K562 (cell line): Measurements from ENCODE around the gene DENND1A. TPM values are rescaled to one million over a fixed set of nuclear protein-coding genes. Genes with fewer than 3 reads are reported as not detected.
A peak's percentile ranks its signal among the peaks of the same experiment; 100 is the strongest.

Experiments used
- ATAC-seq: fragments of 200-7000 bp; cut with Tn5 transposase; 3 replicates; pipeline ENCODE4 v1.9.1; 2020; ENCODE audit warnings: moderate library complexity
- BruUV-seq: library from RNA; stranded (reverse); fragments of 400-500 nt; replicated peaks from 2 replicates; lab custom pipeline; 2021; lab: Mats Ljungman, UMichigan
- CTCF ChIA-PET: fragments of 300-600 bp; formaldehyde crosslinking; extraction: SDS; loops from one replicate; lab custom pipeline; 2021; ENCODE audit warnings: low intra/inter-chr PET ratio; lab: Yijun Ruan, JAX
- POLR2A ChIA-PET: fragments of 300-600, 350-650 bp; sonication (Branson Sonifier 250); formaldehyde crosslinking; extraction: SDS; loops from one replicate; lab custom pipeline; 2021; ENCODE audit warnings: antibody characterized with exemption, inconsistent platforms; lab: Yijun Ruan, JAX
- DNase-seq, 4 experiments: peaks; one replicate each; pipeline versions ENCODE4 v3.0.0 to v3.0.0-alpha.2; 2011 to 2018; ENCODE audit warnings: low spot score in 3 of 4, mixed read lengths in 3 of 4; ENCODE audit errors: extremely low read depth in 1 of 4
- FAIRE-seq: peaks from 2 replicates; lab custom pipeline; 2011; peaks lifted over from hg19 to GRCh38; lab: Jason Lieb, UNC
- H2AFZ ChIP-seq: 2 replicates; pipeline ENCODE4 v1.6.0; 2011; ENCODE audit warnings: low read depth, low read length, control low read depth, inconsistent platforms
- H3K27ac ChIP-seq: fragments of 200-600 bp; 3 replicates; pipeline ENCODE4 v1.8.0; 2011; ENCODE audit warnings: low read depth, mild to moderate bottlenecking, control low read depth, inconsistent platforms, low read length, moderate library complexity, mixed read lengths; ENCODE audit errors: extremely low read depth
- H3K27me3 ChIP-seq, 2 experiments: fragments of 300-600 bp in 1 of 2; 2 replicates in 1 of 2; 3 replicates in 1 of 2; pipeline versions ENCODE4 v1.6.0 to v1.8.0; 2011; ENCODE audit warnings: inconsistent platforms in 2 of 2, low read length in 2 of 2, mild to moderate bottlenecking in 1 of 2, mixed read lengths in 1 of 2, moderate library complexity in 1 of 2; ENCODE audit not compliant: control insufficient read depth in 2 of 2, insufficient read depth in 2 of 2
- H3K36me3 ChIP-seq: fragments of 300-600 bp; 3 replicates; pipeline ENCODE4 v1.8.0; 2011; ENCODE audit warnings: mild to moderate bottlenecking, low read length, inconsistent platforms; ENCODE audit not compliant: control insufficient read depth, insufficient read depth
- H3K4me1 ChIP-seq, 2 experiments: fragments of 200-600 bp in 1 of 2; replicated peaks in 1 of 2; 2 replicates in 1 of 2; 3 replicates in 1 of 2; pipeline versions ENCODE4 v1.5.1 to v1.8.0; 2011; ENCODE audit warnings: inconsistent platforms in 2 of 2, low read length in 2 of 2, mild to moderate bottlenecking in 1 of 2, mixed read lengths in 1 of 2, moderate library complexity in 1 of 2; ENCODE audit not compliant: control insufficient read depth in 2 of 2, insufficient read depth in 2 of 2
- H3K4me2 ChIP-seq: 2 replicates; pipeline ENCODE4 v1.6.1; 2011; ENCODE audit warnings: low read length, control low read depth, inconsistent platforms, mixed read lengths; ENCODE audit not compliant: insufficient read depth
- H3K4me3 ChIP-seq: fragments of 200-600 bp; sonication (generic), shearing (Covaris generic); 2 replicates; pipeline ENCODE4 v1.5.1; 2016; ENCODE audit warnings: control low read depth, inconsistent platforms
- H3K79me2 ChIP-seq: fragments of 200-600 bp; 3 replicates; pipeline ENCODE4 v1.8.0; 2011; ENCODE audit warnings: low read length, inconsistent platforms; ENCODE audit not compliant: control insufficient read depth, insufficient read depth
- H3K9ac ChIP-seq, 2 experiments: 2 replicates each; pipeline versions ENCODE4 v1.6.0 to v1.6.1; 2011; ENCODE audit warnings: low read depth in 2 of 2, low read length in 2 of 2, control low read depth in 1 of 2, inconsistent platforms in 1 of 2, mild to moderate bottlenecking in 1 of 2, mixed read lengths in 1 of 2; ENCODE audit not compliant: insufficient read depth in 1 of 2
- H3K9me1 ChIP-seq: one replicate; pipeline ENCODE4 v1.6.0; 2011; ENCODE audit warnings: inconsistent platforms, mild to moderate bottlenecking, low read length, moderate library complexity; ENCODE audit not compliant: control insufficient read depth, insufficient read depth
- H3K9me3 ChIP-seq: replicated peaks from 2 replicates; pipeline ENCODE4 v1.5.1; 2011; ENCODE audit warnings: low read depth, low read length, inconsistent platforms; ENCODE audit not compliant: control insufficient read depth, insufficient read depth
- H4K20me1 ChIP-seq: replicated peaks from 2 replicates; pipeline ENCODE4 v1.6.1; 2011; ENCODE audit warnings: low read length, inconsistent platforms, mixed read lengths; ENCODE audit not compliant: control insufficient read depth, insufficient read depth
- FOSL1 ChIP-seq: fragments of 200-800 bp; sonication (Bioruptor generic); conservative IDR thresholded peaks from 2 replicates; pipeline ENCODE4 v1.6.1; 2016; ENCODE audit warnings: missing genetic modification characterization, missing compliant biosample characterization
- HDAC3 ChIP-seq: fragments of 450-650 bp; IDR thresholded peaks from 2 replicates; pipeline ENCODE4 v1.6.1; 2018; ENCODE audit warnings: borderline replicate concordance, mild to moderate bottlenecking, moderate library complexity; ENCODE audit not compliant: partially characterized antibody
- NFE2L1 ChIP-seq: fragments of 450-650 bp; IDR thresholded peaks from 2 replicates; pipeline ENCODE4 v1.6.1; 2016; ENCODE audit warnings: missing genetic modification characterization, low read depth, mild to moderate bottlenecking, missing compliant biosample characterization, moderate library complexity, borderline replicate concordance
- PHB2 ChIP-seq: fragments of 450-650 bp; IDR thresholded peaks from 2 replicates; pipeline ENCODE4 v1.6.1; 2017; ENCODE audit warnings: low read depth
- SIN3A ChIP-seq, 2 experiments: fragments of 150-350 bp in 1 of 2; IDR thresholded peaks; 2 replicates each; pipeline ENCODE4 v1.6.1; 2011 to 2016; ENCODE audit warnings: borderline replicate concordance in 2 of 2, low read depth in 2 of 2, low read length in 2 of 2, mild to moderate bottlenecking in 2 of 2, moderate library complexity in 2 of 2; ENCODE audit not compliant: control insufficient read depth in 1 of 2
- STAT5B ChIP-seq: fragments of 250-450 bp; sonication (Bioruptor Pico); IDR thresholded peaks from 2 replicates; pipeline ENCODE4 v1.8.0; 2021; ENCODE audit warnings: mild to moderate bottlenecking, inconsistent platforms
- ZNF589 ChIP-seq: fragments of 200-800 bp; sonication (Bioruptor generic); IDR thresholded peaks from 2 replicates; pipeline ENCODE4 v1.6.1; 2016; ENCODE audit warnings: low read depth, missing genetic modification characterization, missing compliant biosample characterization
- WGBS: fragments of 100-300 bp; shearing (Covaris generic); methylation state at CpG from one replicate; pipeline ENCODE4 v1.1.6; 2016; ENCODE audit warnings: low coverage, mixed read lengths; ENCODE audit not compliant: insufficient coverage; ENCODE audit errors: missing lambda C conversion rate; 5-methylcytosine and 5-hydroxymethylcytosine counted together
- in situ Hi-C: fragments of 300-500 bp; cut with MboI; formaldehyde crosslinking; loops from 4 replicates; pipeline ENCODE4 v1.15.0; 2018; ENCODE audit warnings: inconsistent platforms, mixed read lengths
- intact Hi-C: fragments of 100-400 bp; cut with micrococcal nuclease; formaldehyde crosslinking; loops from 2 replicates; pipeline ENCODE4 v1.14.2; 2022
- polyA plus RNA-seq, 8 experiments: library from polyadenylated mRNA; depleted of rRNA in 4 of 8; stranded (reverse) in 5 of 8; unstranded in 3 of 8; fragments of >200 nt; fragmentation: Nextera tagmentation in 2 of 8; fragmentation: Illumina TruSeq in 1 of 8; extraction: Ambion mirVana in 2 of 8; extraction: Trizol in 1 of 8; gene quantifications; 2 replicates each; pipeline versions ENCODE4 v1.2.1 to v1.2.3, GENCODE V29; 2011 to 2014; ENCODE audit warnings: inconsistent platforms in 1 of 8, missing spikeins in 1 of 8
- total RNA-seq, 7 experiments: library from RNA; depleted of rRNA in 6 of 7; stranded (reverse); fragments of >200 nt in 6 of 7; fragmentation: Illumina TruSeq in 2 of 7; extraction: Trizol in 2 of 7; gene quantifications; 2 replicates each; pipeline versions ENCODE4 v1.2.1 to v1.2.3, GENCODE V29; 2011 to 2021; ENCODE audit warnings: low replicate concordance in 1 of 7
- TF ChIP-seq, protein P1 (sequence below): sonication (generic); IDR thresholded peaks from 2 replicates; pipeline ENCODE4 v1.6.1; 2016
- TF ChIP-seq, protein P2 (sequence below): fragments of 450-650 bp; IDR thresholded peaks from 2 replicates; pipeline ENCODE4 v1.6.1; 2016; ENCODE audit warnings: mild to moderate bottlenecking, moderate library complexity

DENND1A gene
- total and polyA plus RNA-seq, 9 of the 15 experiments (the other 6 are each of a cell fraction or from before 2014, with no cell fraction given), result 7.6 to 29.5 (median 15.7) TPM

DNA sequence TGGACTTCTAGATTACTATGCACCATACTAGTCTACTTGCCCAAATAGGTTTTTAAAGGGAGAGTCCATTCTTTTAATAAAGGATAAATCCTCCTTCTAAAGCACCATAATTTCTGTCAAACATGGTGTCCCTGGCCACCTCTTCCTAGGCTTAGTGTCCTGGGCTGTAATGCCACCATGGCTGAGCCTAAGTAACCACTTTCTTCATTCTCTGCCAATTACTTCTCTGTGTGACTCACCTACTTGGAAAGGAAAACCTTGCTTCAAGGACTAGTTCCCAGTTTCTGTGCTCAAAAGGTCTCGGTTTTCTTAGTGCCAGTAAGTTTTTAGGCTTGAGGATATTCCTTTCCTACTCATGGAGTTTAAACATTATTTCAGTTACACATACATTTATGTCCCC is 273.4 kb downstream of the DENND1A start:
- FAIRE-seq, result no peak
- Histone ChIP-seq H3K27me3 (no peaks in the 10 kb centered on the region), H3K4me1 (peaks cover 27% of the 10 kb centered on the region in 2 experiments), H3K9me1 (peaks cover 3% of the 10 kb centered on the region), H3K9me3 (no peaks in the 10 kb centered on the region), H3K79me2 (no peaks in the 10 kb centered on the region), H3K27ac (no peak overlapping the region; the same call in 2 of the 3 replicates), H3K9ac (no peak overlapping the region), H4K20me1 (peaks cover 4% of the 10 kb centered on the region; the same call in 1 of the 2 replicates), H2AFZ (no peak overlapping the region), H3K4me2 (peak overlapping the region; percentile 70; the same call in 1 of the 2 replicates), H3K4me3 (no peak overlapping the region), H3K36me3 (no peaks in the 10 kb centered on the region; the same call in 2 of the 3 replicates)
- peak; percentile 10 for ATAC-seq
- 13% methylated on average over 1 of the region's 1 CpG for WGBS
- intact Hi-C loops (no loop called here), in situ Hi-C loops (no loop called here)
- no peak for DNase-seq
- ChIA-PET POLR2A (interaction anchor here (1.0 to 2.3 kb wide), 2 partner anchors 12 to 13 kb away, joined by 3 to 8 read pairs; no protein-coding TSS in a partner anchor), CTCF (no interaction called here)
- no TSS peak for BruUV-seq
- TF ChIP-seq STAT5B (CRISPR knock-in tag) (no peak), NFE2L1 (tag) (no peak), HDAC3 (peak; percentile 4), PHB2 (no peak), SIN3A (IDR thresholded peaks at IDR 0.05; ENCODE audit: borderline replicate concordance in 2 of 2, control insufficient read depth in 1 of 2, low read depth in 2 of 2, low read length in 2 of 2) (no peak), FOSL1 (tag) (0 out of 2 replicates have a peak, but pooled peaks have one; percentile 37), ZNF589 (CRISPR knock-in tag) (no peak)
- TF ChIP-seq, protein P1, sequence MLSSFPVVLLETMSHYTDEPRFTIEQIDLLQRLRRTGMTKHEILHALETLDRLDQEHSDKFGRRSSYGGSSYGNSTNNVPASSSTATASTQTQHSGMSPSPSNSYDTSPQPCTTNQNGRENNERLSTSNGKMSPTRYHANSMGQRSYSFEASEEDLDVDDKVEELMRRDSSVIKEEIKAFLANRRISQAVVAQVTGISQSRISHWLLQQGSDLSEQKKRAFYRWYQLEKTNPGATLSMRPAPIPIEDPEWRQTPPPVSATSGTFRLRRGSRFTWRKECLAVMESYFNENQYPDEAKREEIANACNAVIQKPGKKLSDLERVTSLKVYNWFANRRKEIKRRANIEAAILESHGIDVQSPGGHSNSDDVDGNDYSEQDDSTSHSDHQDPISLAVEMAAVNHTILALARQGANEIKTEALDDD, result peak; percentile 58; the same call in 1 of the 2 replicates
- TF ChIP-seq, protein P2, sequence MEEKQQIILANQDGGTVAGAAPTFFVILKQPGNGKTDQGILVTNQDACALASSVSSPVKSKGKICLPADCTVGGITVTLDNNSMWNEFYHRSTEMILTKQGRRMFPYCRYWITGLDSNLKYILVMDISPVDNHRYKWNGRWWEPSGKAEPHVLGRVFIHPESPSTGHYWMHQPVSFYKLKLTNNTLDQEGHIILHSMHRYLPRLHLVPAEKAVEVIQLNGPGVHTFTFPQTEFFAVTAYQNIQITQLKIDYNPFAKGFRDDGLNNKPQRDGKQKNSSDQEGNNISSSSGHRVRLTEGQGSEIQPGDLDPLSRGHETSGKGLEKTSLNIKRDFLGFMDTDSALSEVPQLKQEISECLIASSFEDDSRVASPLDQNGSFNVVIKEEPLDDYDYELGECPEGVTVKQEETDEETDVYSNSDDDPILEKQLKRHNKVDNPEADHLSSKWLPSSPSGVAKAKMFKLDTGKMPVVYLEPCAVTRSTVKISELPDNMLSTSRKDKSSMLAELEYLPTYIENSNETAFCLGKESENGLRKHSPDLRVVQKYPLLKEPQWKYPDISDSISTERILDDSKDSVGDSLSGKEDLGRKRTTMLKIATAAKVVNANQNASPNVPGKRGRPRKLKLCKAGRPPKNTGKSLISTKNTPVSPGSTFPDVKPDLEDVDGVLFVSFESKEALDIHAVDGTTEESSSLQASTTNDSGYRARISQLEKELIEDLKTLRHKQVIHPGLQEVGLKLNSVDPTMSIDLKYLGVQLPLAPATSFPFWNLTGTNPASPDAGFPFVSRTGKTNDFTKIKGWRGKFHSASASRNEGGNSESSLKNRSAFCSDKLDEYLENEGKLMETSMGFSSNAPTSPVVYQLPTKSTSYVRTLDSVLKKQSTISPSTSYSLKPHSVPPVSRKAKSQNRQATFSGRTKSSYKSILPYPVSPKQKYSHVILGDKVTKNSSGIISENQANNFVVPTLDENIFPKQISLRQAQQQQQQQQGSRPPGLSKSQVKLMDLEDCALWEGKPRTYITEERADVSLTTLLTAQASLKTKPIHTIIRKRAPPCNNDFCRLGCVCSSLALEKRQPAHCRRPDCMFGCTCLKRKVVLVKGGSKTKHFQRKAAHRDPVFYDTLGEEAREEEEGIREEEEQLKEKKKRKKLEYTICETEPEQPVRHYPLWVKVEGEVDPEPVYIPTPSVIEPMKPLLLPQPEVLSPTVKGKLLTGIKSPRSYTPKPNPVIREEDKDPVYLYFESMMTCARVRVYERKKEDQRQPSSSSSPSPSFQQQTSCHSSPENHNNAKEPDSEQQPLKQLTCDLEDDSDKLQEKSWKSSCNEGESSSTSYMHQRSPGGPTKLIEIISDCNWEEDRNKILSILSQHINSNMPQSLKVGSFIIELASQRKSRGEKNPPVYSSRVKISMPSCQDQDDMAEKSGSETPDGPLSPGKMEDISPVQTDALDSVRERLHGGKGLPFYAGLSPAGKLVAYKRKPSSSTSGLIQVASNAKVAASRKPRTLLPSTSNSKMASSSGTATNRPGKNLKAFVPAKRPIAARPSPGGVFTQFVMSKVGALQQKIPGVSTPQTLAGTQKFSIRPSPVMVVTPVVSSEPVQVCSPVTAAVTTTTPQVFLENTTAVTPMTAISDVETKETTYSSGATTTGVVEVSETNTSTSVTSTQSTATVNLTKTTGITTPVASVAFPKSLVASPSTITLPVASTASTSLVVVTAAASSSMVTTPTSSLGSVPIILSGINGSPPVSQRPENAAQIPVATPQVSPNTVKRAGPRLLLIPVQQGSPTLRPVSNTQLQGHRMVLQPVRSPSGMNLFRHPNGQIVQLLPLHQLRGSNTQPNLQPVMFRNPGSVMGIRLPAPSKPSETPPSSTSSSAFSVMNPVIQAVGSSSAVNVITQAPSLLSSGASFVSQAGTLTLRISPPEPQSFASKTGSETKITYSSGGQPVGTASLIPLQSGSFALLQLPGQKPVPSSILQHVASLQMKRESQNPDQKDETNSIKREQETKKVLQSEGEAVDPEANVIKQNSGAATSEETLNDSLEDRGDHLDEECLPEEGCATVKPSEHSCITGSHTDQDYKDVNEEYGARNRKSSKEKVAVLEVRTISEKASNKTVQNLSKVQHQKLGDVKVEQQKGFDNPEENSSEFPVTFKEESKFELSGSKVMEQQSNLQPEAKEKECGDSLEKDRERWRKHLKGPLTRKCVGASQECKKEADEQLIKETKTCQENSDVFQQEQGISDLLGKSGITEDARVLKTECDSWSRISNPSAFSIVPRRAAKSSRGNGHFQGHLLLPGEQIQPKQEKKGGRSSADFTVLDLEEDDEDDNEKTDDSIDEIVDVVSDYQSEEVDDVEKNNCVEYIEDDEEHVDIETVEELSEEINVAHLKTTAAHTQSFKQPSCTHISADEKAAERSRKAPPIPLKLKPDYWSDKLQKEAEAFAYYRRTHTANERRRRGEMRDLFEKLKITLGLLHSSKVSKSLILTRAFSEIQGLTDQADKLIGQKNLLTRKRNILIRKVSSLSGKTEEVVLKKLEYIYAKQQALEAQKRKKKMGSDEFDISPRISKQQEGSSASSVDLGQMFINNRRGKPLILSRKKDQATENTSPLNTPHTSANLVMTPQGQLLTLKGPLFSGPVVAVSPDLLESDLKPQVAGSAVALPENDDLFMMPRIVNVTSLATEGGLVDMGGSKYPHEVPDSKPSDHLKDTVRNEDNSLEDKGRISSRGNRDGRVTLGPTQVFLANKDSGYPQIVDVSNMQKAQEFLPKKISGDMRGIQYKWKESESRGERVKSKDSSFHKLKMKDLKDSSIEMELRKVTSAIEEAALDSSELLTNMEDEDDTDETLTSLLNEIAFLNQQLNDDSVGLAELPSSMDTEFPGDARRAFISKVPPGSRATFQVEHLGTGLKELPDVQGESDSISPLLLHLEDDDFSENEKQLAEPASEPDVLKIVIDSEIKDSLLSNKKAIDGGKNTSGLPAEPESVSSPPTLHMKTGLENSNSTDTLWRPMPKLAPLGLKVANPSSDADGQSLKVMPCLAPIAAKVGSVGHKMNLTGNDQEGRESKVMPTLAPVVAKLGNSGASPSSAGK, result no peak
